Calu3 (cell line): ENCODE results near the gene RSPO4. TPM values are rescaled to one million over a fixed set of nuclear protein-coding genes. Genes with fewer than 3 reads are reported as not detected.

Source experiments
- BruUV-seq: library from RNA; stranded (reverse); fragments of 400-500 nt; replicated peaks from 2 replicates; lab custom pipeline; 2021; lab: Mats Ljungman, UMichigan
- CTCF ChIA-PET: fragments of 300-600 bp; sonication (Branson Sonifier 250); formaldehyde crosslinking; loops from one replicate; lab custom pipeline; 2022; ENCODE audit warnings: antibody characterized with exemption; lab: Charles Lee
- DNase-seq: peaks from one replicate; pipeline ENCODE4 v3.0.0; 2022
- H3K27ac Mint-ChIP-seq: one replicate; pipeline ENCODE4 v1.8.0; 2022; ENCODE audit warnings: mixed read lengths; ENCODE audit not compliant: unreplicated experiment
- H3K27me3 Mint-ChIP-seq: one replicate; pipeline ENCODE4 v1.8.0; 2022; ENCODE audit warnings: mixed read lengths; ENCODE audit not compliant: unreplicated experiment
- H3K36me3 Mint-ChIP-seq: one replicate; pipeline ENCODE4 v1.8.0; 2022; ENCODE audit warnings: mild to moderate bottlenecking, moderate library complexity, mixed read lengths; ENCODE audit not compliant: insufficient read depth, unreplicated experiment
- H3K4me1 Mint-ChIP-seq: one replicate; pipeline ENCODE4 v1.8.0; 2022; ENCODE audit warnings: mild to moderate bottlenecking, low read depth, mixed read lengths; ENCODE audit not compliant: unreplicated experiment
- H3K4me3 Mint-ChIP-seq: one replicate; pipeline ENCODE4 v1.8.0; 2022; ENCODE audit warnings: mild to moderate bottlenecking, low read depth, moderate library complexity, mixed read lengths; ENCODE audit not compliant: unreplicated experiment
- H3K9me3 Mint-ChIP-seq: one replicate; pipeline ENCODE4 v1.8.0; 2022; ENCODE audit warnings: low read depth, mixed read lengths; ENCODE audit not compliant: unreplicated experiment
- intact Hi-C: fragments of 100-400 bp; cut with micrococcal nuclease; formaldehyde crosslinking; loops from one replicate; pipeline ENCODE4 v1.10.0; 2022; ENCODE audit not compliant: unreplicated experiment
- total RNA-seq: library from RNA; stranded (reverse); gene quantifications from 2 replicates; pipeline ENCODE4 v1.2.3, GENCODE V29; 2022
- TF ChIP-seq, protein P1 (sequence below): fragments of 200-600 bp; IDR thresholded peaks from one replicate; pipeline ENCODE4 v1.8.0; 2022; ENCODE audit warnings: antibody characterized with exemption; ENCODE audit not compliant: unreplicated experiment

The RSPO4 gene
- total RNA-seq, 1 experiment from 2014 or later, result not detected

DNA sequence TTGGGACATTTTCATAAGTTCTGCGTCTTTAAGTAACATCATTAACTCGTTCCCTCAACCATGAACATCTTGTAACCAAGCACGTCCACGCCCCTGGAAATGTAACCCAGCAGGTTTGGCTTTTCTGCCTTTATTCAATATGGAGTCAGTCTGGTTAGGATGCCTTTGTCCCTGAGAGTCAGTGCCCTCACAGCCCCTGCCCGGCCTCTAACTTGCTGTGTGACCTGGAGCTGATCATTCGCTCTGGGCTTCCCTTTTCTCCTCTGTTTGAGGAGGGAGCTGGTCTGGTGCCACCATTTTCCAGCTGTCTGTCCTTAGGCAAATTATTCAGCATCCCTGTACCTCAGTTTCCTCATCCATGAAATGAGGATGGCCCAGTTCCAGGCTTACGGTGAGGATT lies 59.5 kb downstream of the RSPO4 start:
- H3K27ac Mint-ChIP-seq, result no peak overlapping the region

DNA sequence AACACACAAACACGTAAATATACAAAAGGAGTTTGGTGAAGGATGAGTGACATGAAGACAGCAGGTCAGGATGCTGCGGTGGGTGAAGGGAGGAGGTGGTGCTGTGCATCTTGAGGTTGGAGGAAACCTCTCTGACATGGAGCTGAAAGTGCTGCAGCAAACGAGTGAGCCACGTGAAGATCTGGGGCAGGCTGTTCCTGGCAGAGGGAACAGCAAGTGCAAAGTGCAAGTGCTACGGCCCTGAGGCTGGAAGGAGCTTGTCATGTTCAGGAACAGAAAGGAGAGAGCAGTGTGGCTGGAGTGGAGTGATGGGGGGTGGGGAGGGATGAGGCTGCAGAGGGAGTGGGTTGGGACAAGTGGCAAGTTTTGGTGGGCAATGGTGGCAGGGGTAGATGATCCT lies 61.2 kb downstream of the RSPO4 start:
- no TSS peak for BruUV-seq
- CTCF ChIA-PET, result interaction anchor here (0.7 kb wide), 1 partner anchor 220 kb away, joined by 5 read pairs; no protein-coding TSS in a partner anchor
- H3K27ac Mint-ChIP-seq, result no peak overlapping the region
- no peak for DNase-seq
- intact Hi-C loops, result no loop called here
- H3K4me3 Mint-ChIP-seq, result no peak overlapping the region
- TF ChIP-seq, protein P1, sequence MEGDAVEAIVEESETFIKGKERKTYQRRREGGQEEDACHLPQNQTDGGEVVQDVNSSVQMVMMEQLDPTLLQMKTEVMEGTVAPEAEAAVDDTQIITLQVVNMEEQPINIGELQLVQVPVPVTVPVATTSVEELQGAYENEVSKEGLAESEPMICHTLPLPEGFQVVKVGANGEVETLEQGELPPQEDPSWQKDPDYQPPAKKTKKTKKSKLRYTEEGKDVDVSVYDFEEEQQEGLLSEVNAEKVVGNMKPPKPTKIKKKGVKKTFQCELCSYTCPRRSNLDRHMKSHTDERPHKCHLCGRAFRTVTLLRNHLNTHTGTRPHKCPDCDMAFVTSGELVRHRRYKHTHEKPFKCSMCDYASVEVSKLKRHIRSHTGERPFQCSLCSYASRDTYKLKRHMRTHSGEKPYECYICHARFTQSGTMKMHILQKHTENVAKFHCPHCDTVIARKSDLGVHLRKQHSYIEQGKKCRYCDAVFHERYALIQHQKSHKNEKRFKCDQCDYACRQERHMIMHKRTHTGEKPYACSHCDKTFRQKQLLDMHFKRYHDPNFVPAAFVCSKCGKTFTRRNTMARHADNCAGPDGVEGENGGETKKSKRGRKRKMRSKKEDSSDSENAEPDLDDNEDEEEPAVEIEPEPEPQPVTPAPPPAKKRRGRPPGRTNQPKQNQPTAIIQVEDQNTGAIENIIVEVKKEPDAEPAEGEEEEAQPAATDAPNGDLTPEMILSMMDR, result no peak
- no peaks in the 10 kb centered on the region for H3K9me3 Mint-ChIP-seq
- no peaks in the 10 kb centered on the region for H3K36me3 Mint-ChIP-seq
- H3K4me1 Mint-ChIP-seq, result no peaks in the 10 kb centered on the region
- H3K27me3 Mint-ChIP-seq, result peaks cover 50% of the 10 kb centered on the region

More for the DNA sequence above, 59.5 kb downstream of the RSPO4 start:
- TF ChIP-seq, protein P1, result no peak
- CTCF ChIA-PET, result no interaction called here
- no peak for DNase-seq
- Mint-ChIP-seq H3K36me3 (no peaks in the 10 kb centered on the region), H3K4me1 (no peaks in the 10 kb centered on the region), H3K27me3 (peaks cover 66% of the 10 kb centered on the region), H3K4me3 (no peak overlapping the region), H3K9me3 (no peaks in the 10 kb centered on the region)
- no TSS peak for BruUV-seq
- intact Hi-C loops, result no loop called here

DNA sequence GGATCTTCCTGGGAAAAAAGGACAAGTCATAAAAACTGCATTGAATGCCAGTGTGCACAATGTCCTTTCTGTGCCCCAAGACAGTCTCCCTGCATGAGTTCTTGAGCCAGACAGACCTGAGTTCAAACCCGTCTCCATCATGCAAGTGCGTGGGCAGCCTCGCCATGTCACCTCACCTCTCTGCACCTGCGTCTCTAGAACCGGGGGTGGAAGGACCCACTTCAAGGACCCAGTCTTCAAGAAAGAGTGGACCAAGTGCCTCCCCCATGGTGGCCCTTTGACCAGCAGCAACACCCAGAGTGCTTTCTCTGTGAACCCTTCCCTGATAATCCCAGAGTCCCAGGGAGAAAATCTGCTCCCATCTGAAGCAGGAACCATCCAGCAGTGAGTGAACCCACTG lies 62.5 kb downstream of the RSPO4 start:
- TF ChIP-seq, protein P1, result no peak
- H3K9me3 Mint-ChIP-seq, result no peaks in the 10 kb centered on the region
- H3K4me1 Mint-ChIP-seq, result no peaks in the 10 kb centered on the region
- DNase-seq, result no peak
- BruUV-seq, result no TSS peak
- peaks cover 46% of the 10 kb centered on the region for H3K27me3 Mint-ChIP-seq
- CTCF ChIA-PET, result no interaction called here
- H3K27ac Mint-ChIP-seq, result no peak overlapping the region
- H3K36me3 Mint-ChIP-seq, result no peaks in the 10 kb centered on the region
- H3K4me3 Mint-ChIP-seq, result no peak overlapping the region
- intact Hi-C loops, result no loop called here

DNA sequence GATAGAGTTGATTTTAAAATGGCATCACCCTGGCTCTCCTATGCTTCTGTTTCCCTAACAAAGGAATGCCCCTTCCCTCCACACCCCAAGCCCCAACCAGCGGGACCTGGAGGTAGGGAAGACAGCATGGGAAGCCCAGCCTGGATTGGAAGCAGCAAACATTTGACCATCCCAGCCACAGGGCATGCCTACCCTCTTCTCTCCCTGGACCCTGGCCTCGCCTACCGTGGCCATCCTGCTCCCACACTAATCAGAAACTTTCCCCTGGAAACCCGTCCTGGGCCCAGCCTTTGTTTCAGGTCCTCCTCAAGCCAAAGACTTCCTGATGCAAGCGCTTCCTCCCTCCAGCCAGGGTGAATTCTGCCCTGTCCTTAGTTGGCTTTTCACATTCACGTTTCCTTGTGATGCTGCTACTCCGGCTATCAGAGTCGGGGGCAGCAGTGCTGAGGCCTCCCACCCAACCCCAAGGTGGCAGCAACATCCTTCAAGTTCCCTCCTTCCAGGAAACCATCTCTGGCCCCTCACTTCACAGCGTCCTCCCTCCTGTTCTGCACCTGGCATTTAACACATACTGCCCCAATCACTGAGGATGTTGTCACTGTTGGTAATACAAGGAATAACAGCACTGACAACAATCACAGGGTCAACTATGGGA lies 67.8 kb downstream of the RSPO4 start:
- BruUV-seq, result no TSS peak
- no peaks in the 10 kb centered on the region for H3K4me1 Mint-ChIP-seq
- CTCF ChIA-PET, result no interaction called here
- no peak overlapping the region for H3K27ac Mint-ChIP-seq
- peaks cover 3% of the 10 kb centered on the region for H3K9me3 Mint-ChIP-seq
- H3K36me3 Mint-ChIP-seq, result no peaks in the 10 kb centered on the region
- DNase-seq, result no peak
- no peak overlapping the region for H3K4me3 Mint-ChIP-seq
- intact Hi-C loops, result no loop called here
- TF ChIP-seq, protein P1, result no peak
- peaks cover 16% of the 10 kb centered on the region for H3K27me3 Mint-ChIP-seq
